Measurements from ENCODE around the gene ASIC5.

DNA sequence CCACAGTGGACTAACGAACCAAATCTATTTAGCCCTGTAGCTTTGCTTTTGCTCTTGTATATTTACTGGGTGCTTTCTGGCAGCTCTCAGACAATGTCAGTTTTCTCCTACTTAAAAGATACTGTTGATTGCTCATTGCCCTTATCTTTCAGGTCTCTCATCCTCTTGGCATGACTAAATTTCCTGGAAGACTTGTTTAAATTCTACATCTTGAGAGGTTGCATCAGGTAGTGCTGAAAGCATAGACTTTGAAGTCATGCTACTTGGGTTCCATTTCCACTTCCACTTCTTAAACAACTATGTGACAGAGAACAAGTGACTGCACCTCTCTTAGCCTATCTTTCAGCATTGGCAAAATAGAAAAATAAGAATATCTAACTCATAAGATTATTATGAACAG, 45.8 kb upstream of the ASIC5 start:
- TF ChIP-seq FOXJ3 (CRISPR knock-in tag; IDR thresholded peaks at IDR 0.05) = no peak
- no peak for TF ChIP-seq EZH2phosphoT487 (IDR thresholded peaks at IDR 0.05; ENCODE audit: borderline replicate concordance, low read depth)
- TF ChIP-seq, protein P1, sequence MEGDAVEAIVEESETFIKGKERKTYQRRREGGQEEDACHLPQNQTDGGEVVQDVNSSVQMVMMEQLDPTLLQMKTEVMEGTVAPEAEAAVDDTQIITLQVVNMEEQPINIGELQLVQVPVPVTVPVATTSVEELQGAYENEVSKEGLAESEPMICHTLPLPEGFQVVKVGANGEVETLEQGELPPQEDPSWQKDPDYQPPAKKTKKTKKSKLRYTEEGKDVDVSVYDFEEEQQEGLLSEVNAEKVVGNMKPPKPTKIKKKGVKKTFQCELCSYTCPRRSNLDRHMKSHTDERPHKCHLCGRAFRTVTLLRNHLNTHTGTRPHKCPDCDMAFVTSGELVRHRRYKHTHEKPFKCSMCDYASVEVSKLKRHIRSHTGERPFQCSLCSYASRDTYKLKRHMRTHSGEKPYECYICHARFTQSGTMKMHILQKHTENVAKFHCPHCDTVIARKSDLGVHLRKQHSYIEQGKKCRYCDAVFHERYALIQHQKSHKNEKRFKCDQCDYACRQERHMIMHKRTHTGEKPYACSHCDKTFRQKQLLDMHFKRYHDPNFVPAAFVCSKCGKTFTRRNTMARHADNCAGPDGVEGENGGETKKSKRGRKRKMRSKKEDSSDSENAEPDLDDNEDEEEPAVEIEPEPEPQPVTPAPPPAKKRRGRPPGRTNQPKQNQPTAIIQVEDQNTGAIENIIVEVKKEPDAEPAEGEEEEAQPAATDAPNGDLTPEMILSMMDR (IDR thresholded peaks at IDR 0.05) = no peak
